ENCODE results near the gene CDYL2. TPM values are rescaled to one million over a fixed set of nuclear protein-coding genes. Genes with fewer than 3 reads are reported as not detected.
A peak's percentile ranks its signal among the peaks of the same experiment; 100 is the strongest.

CDYL2 gene
- total and polyA plus RNA-seq, 12 donors = 0.59 to 5.3 (median 2.9) TPM

DNA sequence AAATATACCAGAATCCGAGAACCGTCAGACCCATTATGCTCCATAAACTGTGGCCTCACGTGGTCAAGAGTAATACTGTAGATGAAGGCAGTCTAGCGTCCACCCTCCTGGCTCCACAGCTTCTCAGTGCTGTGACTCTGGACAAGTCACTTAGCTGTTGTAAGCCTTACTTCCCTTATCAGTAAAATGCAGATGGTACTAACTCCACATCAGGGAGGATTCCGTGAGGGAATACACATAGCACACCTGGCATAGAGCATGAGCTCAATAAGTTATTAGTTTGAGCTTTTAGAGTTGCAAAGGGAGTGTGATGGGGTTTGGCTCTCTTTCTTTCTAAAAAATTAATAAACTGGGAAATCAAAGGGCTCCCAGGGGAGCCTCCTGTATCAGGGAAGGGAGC lies 49.9 kb downstream of the CDYL2 start:
- WGBS, 2 donors = 86 to 89% methylated on average over 5 of the region's 5 CpGs
- intact Hi-C loops (cut with DNase I) = no loop called here
- Histone ChIP-seq H3K4me3 (no peak overlapping the region), H3K27ac (no peak overlapping the region), H3K9me3 (peaks cover 0 to 8% (median 0%) of the 10 kb centered on the region in 11 donors), H3K4me1 (peaks cover 0 to 12% (median 0%) of the 10 kb centered on the region in 9 donors), H3K27me3 (no peaks in the 10 kb centered on the region), H3K36me3 (no peaks in the 10 kb centered on the region)
- TF ChIP-seq CTCF (IDR thresholded peaks at IDR 0.05) = no peak
- ATAC-seq (no peak), DNase-seq (no peak)

GRCh38 chr16:80752541-80752940 lies 51.9 kb downstream of the CDYL2 start:
- DNase-seq = no peak
- TF ChIP-seq CTCF (IDR thresholded peaks at IDR 0.05) = no peak
- no peak overlapping the region for H3K4me3 ChIP-seq
- peaks cover 0 to 12% (median 0%) of the 10 kb centered on the region in 9 donors for H3K4me1 ChIP-seq
- WGBS, 2 donors = 92 to 93% methylated on average over 2 of the region's 2 CpGs
- H3K27me3 ChIP-seq = no peaks in the 10 kb centered on the region
- no peak for ATAC-seq
- H3K36me3 ChIP-seq = no peaks in the 10 kb centered on the region
- no peak overlapping the region for H3K27ac ChIP-seq
- intact Hi-C loops (cut with DNase I) = no loop called here
- H3K9me3 ChIP-seq = peaks cover 0 to 8% (median 0%) of the 10 kb centered on the region in 11 donors

DNA sequence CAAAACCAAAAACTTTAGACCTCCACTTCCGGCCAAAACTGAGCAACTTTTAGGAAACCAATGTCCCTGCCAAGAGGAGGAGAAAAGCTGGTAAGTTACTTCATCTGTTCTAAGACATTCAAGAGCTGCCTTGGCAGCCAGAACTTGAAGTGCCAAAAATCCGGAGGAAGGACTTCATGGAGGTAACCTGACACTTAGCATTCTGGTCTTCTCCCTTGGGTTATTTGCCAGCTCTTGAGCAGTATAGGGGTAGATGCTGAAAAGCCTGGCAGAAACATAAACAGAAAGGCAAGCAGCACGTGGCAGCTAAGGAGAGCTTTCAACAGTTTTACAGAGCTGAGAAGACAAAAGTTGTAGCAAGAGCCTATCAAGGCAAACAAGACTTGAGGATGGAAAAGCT lies 53.2 kb downstream of the CDYL2 start:
- 24 to 30% methylated on average over 3 of the region's 3 CpGs for WGBS, 2 donors
- Histone ChIP-seq H3K27me3 (no peaks in the 10 kb centered on the region), H3K4me1 (peaks cover 0 to 12% (median 0%) of the 10 kb centered on the region in 9 donors), H3K36me3 (no peaks in the 10 kb centered on the region), H3K4me3 (no peak overlapping the region), H3K9me3 (no peaks in the 10 kb centered on the region), H3K27ac (no peak overlapping the region)
- no peak for TF ChIP-seq CTCF (IDR thresholded peaks at IDR 0.05)
- DNase-seq (no peak), ATAC-seq (peak in 1 of 8 donors; percentile 29)
- intact Hi-C loops (cut with DNase I) = no loop called here

DNA sequence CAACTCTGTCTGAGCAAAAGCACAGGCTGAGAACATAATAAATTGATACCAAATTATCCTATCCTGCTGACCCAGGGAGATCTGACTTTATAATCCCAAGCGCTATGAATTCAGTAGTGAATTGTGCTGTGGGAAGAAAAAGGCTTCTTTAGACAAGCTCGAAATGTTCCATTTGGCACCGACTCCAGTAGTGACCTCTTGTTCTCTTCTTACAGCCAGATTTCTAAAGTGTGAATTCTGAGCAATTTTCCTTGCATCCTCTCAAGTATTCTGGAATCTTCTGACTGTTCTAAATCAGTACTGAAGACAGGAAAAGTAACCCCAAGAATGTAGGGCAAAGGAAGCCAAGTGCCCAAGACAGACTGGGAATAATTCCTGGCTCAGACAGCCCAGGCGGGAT lies 58.2 kb downstream of the CDYL2 start:
- TF ChIP-seq CTCF (IDR thresholded peaks at IDR 0.05) = no peak
- no peak overlapping the region for H3K27ac ChIP-seq
- intact Hi-C loops (cut with DNase I) = no loop called here
- peaks cover 0 to 6% (median 0%) of the 10 kb centered on the region in 11 donors for H3K9me3 ChIP-seq
- no peaks in the 10 kb centered on the region for H3K27me3 ChIP-seq
- 69 to 71% methylated on average over 4 of the region's 4 CpGs for WGBS, 2 donors
- no peak for DNase-seq
- no peak overlapping the region for H3K4me3 ChIP-seq
- no peaks in the 10 kb centered on the region for H3K36me3 ChIP-seq
- ATAC-seq = peak in 1 of 8 donors; percentile 22
- peaks cover 0 to 5% (median 0%) of the 10 kb centered on the region in 9 donors for H3K4me1 ChIP-seq
